H1 (cell line): ENCODE data around the gene ZNF692. TPM values are rescaled to one million over a fixed set of nuclear protein-coding genes. Genes with fewer than 3 reads are reported as not detected.

ENCODE experiments used
- CTCF ChIA-PET: fragments of 300-600 bp; sonication (Branson Sonifier 250); formaldehyde crosslinking; loops from one replicate; lab custom pipeline; 2021; ENCODE audit not compliant: partially characterized antibody; lab: Charles Lee
- POLR2A ChIA-PET: fragments of 300-600 bp; sonication (Branson Sonifier 250); formaldehyde crosslinking; loops from one replicate; lab custom pipeline; 2021; ENCODE audit warnings: inconsistent platforms; ENCODE audit not compliant: partially characterized antibody; lab: Charles Lee
- DNase-seq, 2 experiments: peaks; one replicate each; pipeline versions ENCODE4 v3.0.0 to v3.0.0-alpha.2; 2010 to 2022; ENCODE audit warnings: low spot score in 2 of 2, low read depth in 1 of 2, mixed read lengths in 1 of 2
- FAIRE-seq: peaks from 2 replicates; lab custom pipeline; 2011; peaks lifted over from hg19 to GRCh38; lab: Jason Lieb, UNC
- H2AFZ ChIP-seq: 2 replicates; pipeline ENCODE4 v1.8.1; 2012; ENCODE audit warnings: low read length, inconsistent platforms
- H2AK5ac ChIP-seq: 2 replicates; pipeline ENCODE4 v1.6.1; 2013; ENCODE audit warnings: low read depth, low read length
- H2BK120ac ChIP-seq: replicated peaks from 2 replicates; pipeline ENCODE3; 2013; ENCODE audit warnings: low read depth, low read length, inconsistent platforms
- H2BK12ac ChIP-seq: 2 replicates; pipeline ENCODE4 v1.6.1; 2013; ENCODE audit warnings: low read depth, low read length
- H2BK15ac ChIP-seq: 2 replicates; pipeline ENCODE4 v1.6.1; 2013; ENCODE audit warnings: low read length
- H2BK20ac ChIP-seq: 2 replicates; pipeline ENCODE4 v1.6.1; 2013; ENCODE audit warnings: low read length
- H2BK5ac ChIP-seq: 2 replicates; pipeline ENCODE4 v1.6.1; 2013; ENCODE audit warnings: low read depth, low read length
- H3K14ac ChIP-seq: 2 replicates; pipeline ENCODE4 v1.6.1; 2013; ENCODE audit warnings: inconsistent platforms; ENCODE audit not compliant: insufficient read length
- H3K18ac ChIP-seq: 2 replicates; pipeline ENCODE4 v1.6.1; 2013; ENCODE audit warnings: low read length; ENCODE audit errors: extremely low read depth
- H3K23ac ChIP-seq: 2 replicates; pipeline ENCODE4 v1.6.1; 2013; ENCODE audit warnings: inconsistent platforms; ENCODE audit not compliant: insufficient read length
- H3K23me2 ChIP-seq: 2 replicates; pipeline ENCODE4 v1.6.1; 2013; ENCODE audit warnings: low read depth, low read length
- H3K27ac ChIP-seq: 2 replicates; pipeline ENCODE4 v1.6.1; 2011; ENCODE audit warnings: low read depth, low read length, inconsistent platforms
- H3K27me3 ChIP-seq, 4 experiments: replicated peaks in 1 of 4; 1 replicate in 1 of 4; 2 replicates in 3 of 4; pipeline versions ENCODE4 v1.6.1 to v1.8.1; 2011 to 2013; ENCODE audit warnings: low read length in 3 of 4, mild to moderate bottlenecking in 3 of 4, inconsistent platforms in 2 of 4, mixed read lengths in 2 of 4, moderate library complexity in 1 of 4; ENCODE audit not compliant: control insufficient read depth in 3 of 4, insufficient read depth in 3 of 4; ENCODE audit errors: extremely low read depth in 1 of 4
- H3K36me3 ChIP-seq, 4 experiments: 2 replicates each; pipeline versions ENCODE4 v1.6.1 to v1.8.1; 2011 to 2013; ENCODE audit warnings: mild to moderate bottlenecking in 4 of 4, low read length in 3 of 4, moderate library complexity in 2 of 4, control low read depth in 1 of 4, inconsistent platforms in 1 of 4; ENCODE audit not compliant: insufficient read depth in 4 of 4, control insufficient read depth in 2 of 4
- H3K4ac ChIP-seq: replicated peaks from 2 replicates; pipeline ENCODE3; 2013; ENCODE audit warnings: low read length, low read depth, mixed read lengths, inconsistent platforms; ENCODE audit not compliant: insufficient read length
- H3K4me1 ChIP-seq, 4 experiments: replicated peaks in 1 of 4; 1 replicate in 1 of 4; 2 replicates in 3 of 4; pipeline versions ENCODE4 v1.6.1 to v1.8.1; 2011 to 2013; ENCODE audit warnings: low read length in 3 of 4, inconsistent platforms in 2 of 4, mixed read lengths in 1 of 4; ENCODE audit not compliant: insufficient read depth in 4 of 4, control insufficient read depth in 3 of 4
- H3K4me2 ChIP-seq, 2 experiments: 2 replicates each; pipeline versions ENCODE4 v1.6.1 to v1.8.1; 2011 to 2013; ENCODE audit warnings: low read depth in 2 of 2, low read length in 2 of 2, control low read depth in 1 of 2, inconsistent platforms in 1 of 2, mild to moderate bottlenecking in 1 of 2; ENCODE audit not compliant: insufficient read depth in 1 of 2
- H3K4me3 ChIP-seq, 4 experiments: fragments of 200-600, 300-600 bp in 1 of 4; sonication (generic), shearing (Covaris generic), sonication (Bioruptor Twin) in 1 of 4; 2 replicates each; pipeline versions ENCODE4 v1.5.1 to v1.8.1; 2011 to 2016; ENCODE audit warnings: low read length in 4 of 4, low read depth in 3 of 4, control low read depth in 2 of 4, inconsistent platforms in 2 of 4, mild to moderate bottlenecking in 2 of 4, mixed read lengths in 1 of 4, moderate library complexity in 1 of 4; ENCODE audit not compliant: insufficient read depth in 2 of 4; ENCODE audit errors: extremely low read depth in 1 of 4
- H3K56ac ChIP-seq: replicated peaks from 2 replicates; pipeline ENCODE3; 2013; ENCODE audit warnings: low read depth, mild to moderate bottlenecking, mixed read lengths, low read length, inconsistent platforms; ENCODE audit not compliant: insufficient read length
- H3K79me1 ChIP-seq: 2 replicates; pipeline ENCODE4 v1.6.1; 2013; ENCODE audit warnings: low read depth, low read length, control low read depth
- H3K79me2 ChIP-seq, 2 experiments: 2 replicates each; pipeline versions ENCODE4 v1.6.1 to v1.8.1; 2012 to 2013; ENCODE audit warnings: low read length in 2 of 2, mild to moderate bottlenecking in 2 of 2, inconsistent platforms in 1 of 2; ENCODE audit not compliant: insufficient read depth in 2 of 2, control insufficient read depth in 1 of 2
- H3K9ac ChIP-seq, 4 experiments: replicated peaks in 1 of 4; 1 replicate in 1 of 4; 2 replicates in 3 of 4; pipeline versions ENCODE4 v1.6.1 to v1.8.1; 2011 to 2013; ENCODE audit warnings: low read depth in 3 of 4, low read length in 3 of 4, control low read depth in 2 of 4, mild to moderate bottlenecking in 2 of 4, moderate library complexity in 2 of 4, inconsistent platforms in 1 of 4; ENCODE audit errors: extremely low read depth in 1 of 4
- H3K9me3 ChIP-seq, 2 experiments: 2 replicates each; pipeline versions ENCODE4 v1.6.1 to v1.8.1; 2012 to 2013; ENCODE audit warnings: mild to moderate bottlenecking in 2 of 2, moderate library complexity in 2 of 2, control low read depth in 1 of 2, inconsistent platforms in 1 of 2, low read depth in 1 of 2, low read length in 1 of 2, mixed read lengths in 1 of 2; ENCODE audit not compliant: insufficient read depth in 2 of 2
- H4K20me1 ChIP-seq, 2 experiments: replicated peaks in 1 of 2; 2 replicates each; pipeline versions ENCODE3 to v1.8.1; 2011 to 2013; ENCODE audit warnings: inconsistent platforms in 2 of 2, low read length in 2 of 2, mild to moderate bottlenecking in 1 of 2; ENCODE audit not compliant: insufficient read depth in 2 of 2, control insufficient read depth in 1 of 2
- H4K5ac ChIP-seq: 2 replicates; pipeline ENCODE4 v1.6.1; 2013; ENCODE audit warnings: low read length, low read depth, mixed read lengths, inconsistent platforms; ENCODE audit not compliant: insufficient read length
- H4K8ac ChIP-seq: 2 replicates; pipeline ENCODE4 v1.8.0; 2013; ENCODE audit warnings: mild to moderate bottlenecking, moderate library complexity, low read length, inconsistent platforms; ENCODE audit not compliant: insufficient read depth; ENCODE audit errors: extremely low read depth
- H4K91ac ChIP-seq: replicated peaks from 2 replicates; pipeline ENCODE3; 2013; ENCODE audit warnings: low read length, mixed read lengths, inconsistent platforms; ENCODE audit not compliant: insufficient read length
- ATF2 ChIP-seq: IDR thresholded peaks from 2 replicates; pipeline ENCODE4 v1.6.1; 2012; ENCODE audit warnings: low read length, inconsistent platforms
- CBX5 ChIP-seq: fragments of 300-800, 300-1000 bp; sonication (generic); IDR thresholded peaks from 2 replicates; pipeline ENCODE4 v1.7.1; 2016; ENCODE audit warnings: antibody characterized with exemption, low read length, low read depth
- CEBPB ChIP-seq: IDR thresholded peaks from 2 replicates; pipeline ENCODE4 v1.6.1; 2012; ENCODE audit warnings: low read depth, low read length
- CREB1 ChIP-seq: IDR thresholded peaks from 2 replicates; pipeline ENCODE4 v1.6.1; 2012; ENCODE audit warnings: inconsistent platforms
- CTBP2 ChIP-seq: IDR thresholded peaks from 2 replicates; pipeline ENCODE4 v1.7.0; 2011; ENCODE audit warnings: borderline replicate concordance, mild to moderate bottlenecking, moderate library complexity, mixed read lengths, low read length; ENCODE audit not compliant: insufficient read depth, insufficient read length
- KDM4A ChIP-seq: IDR thresholded peaks from one replicate; pipeline ENCODE4 v1.7.1; 2012; ENCODE audit warnings: low read depth, mild to moderate bottlenecking, moderate library complexity, low read length, inconsistent platforms; ENCODE audit not compliant: severe bottlenecking
- MAX ChIP-seq: IDR thresholded peaks from 2 replicates; pipeline ENCODE4 v1.6.1; 2012; ENCODE audit warnings: inconsistent platforms
- RXRA ChIP-seq: IDR thresholded peaks from 2 replicates; pipeline ENCODE4 v1.6.1; 2011; ENCODE audit warnings: low read depth, mild to moderate bottlenecking, low read length, moderate library complexity; ENCODE audit not compliant: insufficient read depth
- SIX5 ChIP-seq: IDR thresholded peaks from 2 replicates; pipeline ENCODE4 v1.6.1; 2011; ENCODE audit warnings: mild to moderate bottlenecking, low read depth, low read length
- SRF ChIP-seq: IDR thresholded peaks from 2 replicates; pipeline ENCODE4 v1.6.1; 2011; ENCODE audit warnings: mild to moderate bottlenecking, low read depth, low read length, moderate library complexity
- TAF7 ChIP-seq: optimal IDR thresholded peaks from 2 replicates; pipeline ENCODE3; 2011; ENCODE audit warnings: low read depth, mild to moderate bottlenecking, inconsistent platforms, low read length, moderate library complexity, borderline replicate concordance
- TCF12 ChIP-seq: IDR thresholded peaks from 2 replicates; pipeline ENCODE4 v1.6.1; 2011; ENCODE audit warnings: low read depth, mild to moderate bottlenecking, low read length
- WGBS, 2 experiments: shearing (Covaris generic) in 1 of 2; methylation state at CpG; one replicate each; pipeline versions ENCODE4 v1.1.6 to v1.1.7; 2013 to 2015; ENCODE audit warnings: low lambda C conversion rate in 2 of 2, mixed read lengths in 2 of 2, inconsistent platforms in 1 of 2, low coverage in 1 of 2, missing lambda C conversion rate in 1 of 2; ENCODE audit not compliant: insufficient replicate concordance in 2 of 2, insufficient coverage in 1 of 2, insufficient read length in 1 of 2; ENCODE audit errors: extremely low coverage in 1 of 2, missing lambda C conversion rate in 1 of 2; 5-methylcytosine and 5-hydroxymethylcytosine counted together
- polyA plus RNA-seq, 7 experiments: library from polyadenylated mRNA; depleted of rRNA in 3 of 7; stranded (reverse) in 5 of 7; unstranded in 2 of 7; fragments of >200 nt in 5 of 7; fragments of 200-250 nt in 2 of 7; gene quantifications; 1 replicate in 5 of 7; 2 replicates in 1 of 7; 4 replicates in 1 of 7; pipeline versions ENCODE4 v1.2.1 to v1.2.3, GENCODE V29; 2011 to 2013; ENCODE audit warnings: missing spikeins in 2 of 7, mixed read lengths in 2 of 7
- total RNA-seq: library from RNA; stranded (reverse); fragmentation: NEBNext Ultra II Directional; extraction: Animal tissue kit (Norgen Biotek cat#: 25700); gene quantifications from 2 replicates; pipeline ENCODE4 v1.2.1, GENCODE V29; 2021

Gene ZNF692
- total and polyA plus RNA-seq, 2 of the 8 experiments (the other 6 are each of a cell fraction or from before 2014, with no cell fraction given) = 38.4 to 52.3 TPM

DNA sequence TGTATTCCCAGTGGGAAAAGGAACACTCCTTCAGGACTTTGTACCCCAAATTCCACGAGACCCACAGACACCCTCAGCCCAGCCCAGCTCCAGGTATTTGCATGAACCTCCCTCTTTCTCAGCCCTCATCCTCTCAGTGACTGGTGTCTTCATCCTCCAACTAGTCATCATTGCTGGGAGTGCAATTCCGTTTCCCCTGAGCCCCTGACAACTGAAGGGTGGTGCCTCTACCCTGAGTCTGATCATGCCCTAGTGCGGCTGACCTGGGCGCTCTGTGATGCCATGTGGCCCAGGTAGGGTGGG, 3.8 kb upstream of the ZNF692 start:
- Histone ChIP-seq H3K9ac (peak overlapping the region in 2 of 4 experiments; percentile 26 to 44; a peak in 2 of 7 replicates), H3K4me2 (peak overlapping the region; percentile 73 to 93), H3K14ac (no peak overlapping the region), H3K56ac (no peak overlapping the region), H3K27me3 (peaks cover 0 to 19% (median 11%) of the 10 kb centered on the region in 4 experiments; a peak in 5 of 7 replicates), H3K79me1 (no peaks in the 10 kb centered on the region), H3K36me3 (no peaks in the 10 kb centered on the region), H3K4me3 (peak overlapping the region; percentile 66 to 70 (median 68)), H4K91ac (no peak overlapping the region), H3K27ac (no peak overlapping the region), H2BK12ac (peak overlapping the region; percentile 75; the same call in 1 of the 2 replicates), H3K9me3 (no peaks in the 10 kb centered on the region), H3K4ac (no peak overlapping the region), H2BK120ac (no peak overlapping the region), H3K23ac (no peak overlapping the region), H2BK20ac (0 out of 2 replicates have a peak overlapping the region, but pooled peaks have one; percentile 76), H4K20me1 (no peaks in the 10 kb centered on the region), H3K23me2 (peaks cover 22% of the 10 kb centered on the region; the same call in 1 of the 2 replicates), H4K8ac (no peak overlapping the region), H4K5ac (no peak overlapping the region), H2AFZ (peak overlapping the region; percentile 80), H2AK5ac (no peak overlapping the region), H3K4me1 (peaks cover 3 to 12% (median 8%) of the 10 kb centered on the region in 4 experiments), H3K18ac (peak overlapping the region; percentile 38; the same call in 1 of the 2 replicates), H2BK15ac (no peak overlapping the region; the same call in 1 of the 2 replicates), H2BK5ac (no peak overlapping the region), H3K79me2 (0 out of 4 replicates have a peak, but pooled peaks cover 0 to 2% of the 10 kb centered on the region in 2 experiments)
- TF ChIP-seq ATF2 (no peak), MAX (no peak), SRF (no peak), TAF7 (no peak), CTBP2 (no peak), CBX5 (no peak), CEBPB (no peak), SIX5 (no peak), RXRA (no peak), TCF12 (no peak), KDM4A (no peak), CREB1 (no peak)
- ChIA-PET POLR2A (interaction anchor here (0.6 to 2.7 kb wide), 8 partner anchors 9 to 51 kb away, joined by 3 to 19 read pairs (median 5); partner anchors contain the start of genes PGBD2 and ZNF672), CTCF (interaction anchor here (1.1 to 2.9 kb wide), 3 partner anchors 17 to 23 kb away, joined by 3 to 9 read pairs (median 9); no protein-coding TSS in a partner anchor)
- FAIRE-seq = no peak
- DNase-seq = no peak
- WGBS, 2 experiments = 17% methylated on average over 4 of the region's 4 CpGs; no CpG with 5 or more reads in 1 of the 2 experiments
